ENCODE measurements around the gene SPATS1. TPM values are rescaled to one million over a fixed set of nuclear protein-coding genes. Genes with fewer than 3 reads are reported as not detected.
A peak's percentile ranks its signal among the peaks of the same experiment; 100 is the strongest.

The SPATS1 gene
- total RNA-seq (2016; rRNA removed; fragmentation: Illumina TruSeq; extraction: Trizol) (not detected in 2 replicates), polyA plus RNA-seq (2011; rRNA removed) (not detected in 2 replicates), polyA minus RNA-seq (2011; rRNA and poly(A)+ RNA removed; ENCODE audit: low replicate concordance) (not detected in 2 replicates), Bru-seq, nascent RNA (not detected), BruChase-seq, experiment 1, labeled RNA remaining after a 6-hour chase (not detected), BruChase-seq, experiment 2, labeled RNA remaining after a 2-hour chase (not detected)
- not detected in 2 replicates for total RNA-seq (2016; cell fraction: cytosol; rRNA removed; fragmentation: Illumina TruSeq; extraction: Trizol; ENCODE audit: low read depth)
- total RNA-seq (2016; cell fraction: insoluble cytoplasmic fraction; rRNA removed; fragmentation: Illumina TruSeq; extraction: Trizol): not detected in 2 replicates
- total RNA-seq (2016; cell fraction: membrane; rRNA removed; fragmentation: Illumina TruSeq; extraction: Trizol): not detected in 2 replicates
- not detected in 2 replicates for total RNA-seq (2016; cell fraction: nucleus; rRNA removed; fragmentation: Illumina TruSeq; extraction: Trizol)
- not detected in 2 replicates for polyA plus RNA-seq (2011; cell fraction: cytosol; rRNA removed)
- not detected in 2 replicates for polyA plus RNA-seq (2011; cell fraction: nucleus; rRNA removed)
- polyA plus RNA-seq (2012): not detected in 2 replicates
- polyA plus RNA-seq (2016; cell fraction: cytosol; fragmentation: Illumina TruSeq; extraction: Trizol; ENCODE audit: low read depth): not detected in 2 replicates
- not detected in 2 replicates for polyA plus RNA-seq (2016; cell fraction: insoluble cytoplasmic fraction; fragmentation: Illumina TruSeq; extraction: Trizol; ENCODE audit: low read depth)
- polyA plus RNA-seq (2016; cell fraction: membrane; fragmentation: Illumina TruSeq; extraction: Trizol; ENCODE audit: low read depth): not detected in 2 replicates
- polyA plus RNA-seq (2016; cell fraction: nucleus; fragmentation: Illumina TruSeq; extraction: Trizol; ENCODE audit: insufficient read depth, low read depth): not detected in 2 replicates
- polyA minus RNA-seq (2011; cell fraction: cytosol; rRNA and poly(A)+ RNA removed): not detected in 2 replicates
- not detected in 2 replicates for polyA minus RNA-seq (2011; cell fraction: nucleus; rRNA and poly(A)+ RNA removed)
- long read RNA-seq, experiment 1: 0 reads
- long read RNA-seq, experiment 2: 0 reads

- Histone ChIP-seq H3K79me2 (ENCODE audit: insufficient read depth, low read length) (no peaks in the 10 kb centered on the region), H2AFZ (ENCODE audit: low read length) (no peak within 1 kb of the TSS), H3K4me1 (ENCODE audit: insufficient read depth, low read length) (0 out of 2 replicates have a peak, but pooled peaks cover 6% of the 10 kb centered on the region), H3K27ac (ENCODE audit: extremely low read length, insufficient read depth, low read length) (no peak within 1 kb of the TSS), H3K9ac (ENCODE audit: insufficient read depth, low read depth, low read length) (no peak within 1 kb of the TSS), H3K4me2 (ENCODE audit: low read depth, low read length) (peak within 1 kb of the TSS; percentile 39), H3K9me3 (ENCODE audit: low read length) (no peaks in the 10 kb centered on the region), H3K27me3 (ENCODE audit: control insufficient read depth in 1 of 2, insufficient read depth in 2 of 2, low read length in 2 of 2) (peaks cover 0 to 51% of the 10 kb centered on the region in 2 experiments; a peak in 3 of 5 replicates), H3K36me3 (replicated peaks in 1 of 2; ENCODE audit: control insufficient read depth in 1 of 2, insufficient read depth in 2 of 2, low read length in 2 of 2) (no peaks in the 10 kb centered on the region), H4K20me1 (ENCODE audit: insufficient read depth, low read length) (no peaks in the 10 kb centered on the region), H3K4me3 (replicated peaks in 1 of 3; ENCODE audit: insufficient read depth in 1 of 3, low read depth in 2 of 3, low read length in 3 of 3) (peak within 1 kb of the TSS in 1 of 3 experiments; percentile 31; a peak in 1 of 6 replicates)
- ChIA-PET POLR2A (interaction anchor here (1.1 kb wide), 1 partner anchor 97 kb away, joined by 3 read pairs; no protein-coding TSS in a partner anchor), CTCF (ENCODE audit: low intra/inter-chr PET ratio, low total read pairs) (no interaction called here)
- in situ Hi-C loops (cut with HindIII; ENCODE audit: extremely low pct_ligation_motif_present, low pct_unique_long_range_greater_than_20kb): no loop called here
- ATAC-seq (peak; percentile 34; the same call in 2 of the 3 replicates), DNase-seq (ENCODE audit: low spot score) (no peak), FAIRE-seq (no peak)
- intact Hi-C loops (cut with micrococcal nuclease; ENCODE audit: unreplicated experiment): no loop called here
- BruUV-seq (replicated peaks): no TSS peak
- 37% methylated on average over 31 of the region's 31 CpGs for WGBS (ENCODE audit: low lambda C conversion rate)
- TF ChIP-seq ZNF430 (CRISPR knock-in tag; IDR thresholded peaks at IDR 0.05) (no peak), TSC22D2 (CRISPR knock-in tag; IDR thresholded peaks at IDR 0.05; ENCODE audit: borderline replicate concordance) (no peak), GATAD1 (CRISPR knock-in tag; IDR thresholded peaks at IDR 0.05) (no peak), MTA1 (CRISPR knock-in tag; IDR thresholded peaks at IDR 0.05; ENCODE audit: borderline replicate concordance) (no peak), MTF1 (CRISPR knock-in tag; IDR thresholded peaks at IDR 0.05) (no peak), RFX1 (IDR thresholded peaks at IDR 0.05) (no peak), RFX5 (IDR thresholded peaks at IDR 0.05; ENCODE audit: low read depth, low read length) (no peak), SMC3 (IDR thresholded peaks at IDR 0.05; ENCODE audit: low read length) (no peak), ZBED4 (CRISPR knock-in tag; IDR thresholded peaks at IDR 0.05; ENCODE audit: borderline replicate concordance) (no peak), HNRNPLL (IDR thresholded peaks at IDR 0.05; ENCODE audit: low read depth, low read length, poor library complexity, severe bottlenecking) (peak; percentile 75), ZNF687 (CRISPR knock-in tag; IDR thresholded peaks at IDR 0.05) (peak; percentile 51), ZFX (CRISPR knock-in tag; IDR thresholded peaks at IDR 0.05; ENCODE audit: low read depth) (peak; percentile 28)
Measured at GRCh38 chr6:44342489-44342888, at the start of gene SPATS1. SPATS1 (plus strand) TSS chr6:44342650; CDS start chr6:44343096, 446 bp downstream.

All from HepG2 (cell line).